ENCODE data around the gene MMS19.

DNA sequence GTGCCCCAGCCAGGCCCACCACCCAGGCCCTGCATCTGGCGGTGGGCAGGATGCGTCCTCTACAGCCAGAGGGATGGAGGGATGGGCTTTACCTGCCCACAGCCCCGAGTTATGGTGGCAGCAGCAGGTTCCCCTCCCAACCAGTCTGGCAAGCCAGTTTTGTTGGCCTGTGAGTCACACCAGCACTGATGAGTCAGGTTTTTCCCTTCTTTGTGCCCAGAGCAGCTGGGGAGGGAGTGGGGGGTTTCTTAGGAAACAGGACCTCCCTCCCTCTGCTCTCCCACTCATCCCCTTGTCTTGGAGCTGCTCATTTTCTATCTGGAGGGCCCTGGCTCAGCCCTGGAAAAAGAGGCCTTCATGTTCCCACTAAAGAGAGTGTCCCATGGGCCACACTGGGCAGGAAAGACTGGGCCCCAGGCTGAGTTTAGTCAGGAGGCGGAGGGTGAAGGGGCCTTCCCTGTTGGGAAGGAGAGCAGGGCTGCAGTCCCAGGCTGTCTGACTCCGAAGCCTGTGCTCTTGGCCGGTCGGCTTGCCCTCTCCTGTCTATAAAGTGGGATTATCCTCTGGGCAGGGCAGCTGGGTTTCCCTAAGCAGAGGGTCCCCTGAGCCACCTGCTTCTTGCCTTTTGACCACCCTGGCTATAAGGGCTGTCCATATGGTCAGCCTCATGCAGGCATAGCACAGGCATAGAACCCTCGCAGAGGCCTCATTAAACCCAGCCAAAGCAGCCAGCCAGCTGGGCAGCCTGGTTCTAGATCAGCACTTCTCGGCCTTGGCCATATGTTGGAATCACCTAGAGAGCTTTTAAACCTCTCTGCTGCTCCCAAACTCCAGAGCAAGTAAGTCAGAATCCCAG is 44.2 kb upstream of the MMS19 start:
- TF ChIP-seq, protein P1, sequence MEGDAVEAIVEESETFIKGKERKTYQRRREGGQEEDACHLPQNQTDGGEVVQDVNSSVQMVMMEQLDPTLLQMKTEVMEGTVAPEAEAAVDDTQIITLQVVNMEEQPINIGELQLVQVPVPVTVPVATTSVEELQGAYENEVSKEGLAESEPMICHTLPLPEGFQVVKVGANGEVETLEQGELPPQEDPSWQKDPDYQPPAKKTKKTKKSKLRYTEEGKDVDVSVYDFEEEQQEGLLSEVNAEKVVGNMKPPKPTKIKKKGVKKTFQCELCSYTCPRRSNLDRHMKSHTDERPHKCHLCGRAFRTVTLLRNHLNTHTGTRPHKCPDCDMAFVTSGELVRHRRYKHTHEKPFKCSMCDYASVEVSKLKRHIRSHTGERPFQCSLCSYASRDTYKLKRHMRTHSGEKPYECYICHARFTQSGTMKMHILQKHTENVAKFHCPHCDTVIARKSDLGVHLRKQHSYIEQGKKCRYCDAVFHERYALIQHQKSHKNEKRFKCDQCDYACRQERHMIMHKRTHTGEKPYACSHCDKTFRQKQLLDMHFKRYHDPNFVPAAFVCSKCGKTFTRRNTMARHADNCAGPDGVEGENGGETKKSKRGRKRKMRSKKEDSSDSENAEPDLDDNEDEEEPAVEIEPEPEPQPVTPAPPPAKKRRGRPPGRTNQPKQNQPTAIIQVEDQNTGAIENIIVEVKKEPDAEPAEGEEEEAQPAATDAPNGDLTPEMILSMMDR (IDR thresholded peaks at IDR 0.05): no peak
- no peak for TF ChIP-seq POLR2A (IDR thresholded peaks at IDR 0.05)
